HCT116 (cell line): ENCODE results near the gene ALDH1A2. TPM values are rescaled to one million over a fixed set of nuclear protein-coding genes. Genes with fewer than 3 reads are reported as not detected.

ENCODE experiments used
- ATAC-seq: fragments of 200-7000 bp; cut with Tn5 transposase; 2 replicates; pipeline ENCODE4 v1.9.1; 2020; ENCODE audit warnings: mild to moderate bottlenecking, moderate library complexity
- BruUV-seq: library from RNA; stranded (reverse); fragments of 400-500 nt; replicated peaks from 2 replicates; lab custom pipeline; 2021; lab: Mats Ljungman, UMichigan
- CTCF ChIA-PET: fragments of 300-600 bp; sonication (Branson Sonifier 250); formaldehyde crosslinking; loops from one replicate; lab custom pipeline; 2021; ENCODE audit warnings: antibody characterized with exemption; lab: Charles Lee
- POLR2A ChIA-PET: fragments of 300-600, 350-600 bp; sonication (Branson Sonifier 250); formaldehyde crosslinking; loops from one replicate; lab custom pipeline; 2021; ENCODE audit warnings: antibody characterized with exemption; lab: Charles Lee
- RAD21 ChIA-PET, 2 experiments: fragments of 300-600 bp; sonication (Branson Sonifier 250); formaldehyde crosslinking; loops; one replicate each; lab custom pipeline; 2023; ENCODE audit warnings: low total read pairs in 2 of 2; ENCODE audit not compliant: uncharacterized antibody in 2 of 2, unreplicated experiment in 2 of 2, low non-redundant PET in 1 of 2; lab: Charles Lee
- DNase-seq: peaks from one replicate; pipeline ENCODE4 v3.0.0-alpha.2; 2010; ENCODE audit warnings: low read depth, low spot score
- H2AFZ ChIP-seq: fragments of 200-600 bp; shearing (Covaris generic), sonication (generic); 2 replicates; pipeline ENCODE4 v1.6.1; 2017; ENCODE audit warnings: low read depth, mixed run types, mixed read lengths, antibody characterized with exemption, low read length; ENCODE audit not compliant: poor library complexity, severe bottlenecking
- H3K27ac ChIP-seq: 2 replicates; pipeline ENCODE4 v1.5.1; 2012; ENCODE audit warnings: low read depth, low read length
- H3K27me3 ChIP-seq: fragments of 200-600 bp; sonication (generic); 2 replicates; pipeline ENCODE4 v1.6.1; 2016; ENCODE audit warnings: mixed run types, low read length, mixed read lengths; ENCODE audit not compliant: insufficient read depth
- H3K36me3 ChIP-seq, 2 experiments: fragments of 200-500 bp in 1 of 2; fragments of 200-600 bp in 1 of 2; sonication (Bioruptor generic) in 1 of 2; sonication (generic) in 1 of 2; 2 replicates each; pipeline versions ENCODE4 v1.5.1 to v1.6.1; 2014 to 2016; ENCODE audit warnings: low read length in 2 of 2, inconsistent platforms in 1 of 2, mixed read lengths in 1 of 2, mixed run types in 1 of 2; ENCODE audit not compliant: insufficient read depth in 2 of 2, control insufficient read depth in 1 of 2
- H3K4me1 ChIP-seq, 2 experiments: fragments of 200-600 bp in 1 of 2; sonication (generic) in 1 of 2; 2 replicates each; pipeline versions ENCODE4 v1.5.1 to v1.6.1; 2012 to 2017; ENCODE audit warnings: low read length in 2 of 2, inconsistent platforms in 1 of 2, mild to moderate bottlenecking in 1 of 2, mixed read lengths in 1 of 2, mixed run types in 1 of 2, moderate library complexity in 1 of 2; ENCODE audit not compliant: insufficient read depth in 2 of 2, control insufficient read depth in 1 of 2
- H3K4me2 ChIP-seq: fragments of 200-600 bp; sonication (generic); 2 replicates; pipeline ENCODE4 v1.6.1; 2017; ENCODE audit warnings: mixed run types, low read length, mixed read lengths
- H3K4me3 ChIP-seq, 2 experiments: fragments of 200-600 bp in 1 of 2; sonication (generic) in 1 of 2; replicated peaks in 1 of 2; 2 replicates each; pipeline ENCODE4 v1.5.1; 2011 to 2016; ENCODE audit warnings: low read length in 2 of 2, control low read depth in 1 of 2, low read depth in 1 of 2, mild to moderate bottlenecking in 1 of 2, mixed read lengths in 1 of 2, mixed run types in 1 of 2
- H3K79me2 ChIP-seq: fragments of 200-600 bp; sonication (generic); 2 replicates; pipeline ENCODE4 v1.6.1; 2017; ENCODE audit warnings: mild to moderate bottlenecking, mixed run types, low read length, moderate library complexity, mixed read lengths; ENCODE audit not compliant: insufficient read depth
- H3K9ac ChIP-seq: fragments of 200-600 bp; sonication (generic); 2 replicates; pipeline ENCODE4 v1.6.1; 2016; ENCODE audit warnings: low read length, mixed read lengths
- H3K9me2 ChIP-seq: fragments of 200-600 bp; sonication (generic), shearing (Covaris generic); 2 replicates; pipeline ENCODE4 v1.6.1; 2017; ENCODE audit warnings: mixed run types, mild to moderate bottlenecking, moderate library complexity; ENCODE audit not compliant: insufficient read depth
- H3K9me3 ChIP-seq, 2 experiments: fragments of 200-500 bp in 1 of 2; fragments of 200-600 bp in 1 of 2; sonication (Bioruptor generic) in 1 of 2; sonication (generic) in 1 of 2; 2 replicates each; pipeline ENCODE4 v1.6.1; 2014 to 2017; ENCODE audit warnings: low read length in 2 of 2, mixed read lengths in 2 of 2, inconsistent platforms in 1 of 2, low read depth in 1 of 2, mild to moderate bottlenecking in 1 of 2, mixed run types in 1 of 2, moderate library complexity in 1 of 2; ENCODE audit not compliant: control insufficient read depth in 1 of 2, insufficient read depth in 1 of 2
- H4K20me1 ChIP-seq: fragments of 200-600 bp; sonication (generic), shearing (Covaris generic); 2 replicates; pipeline ENCODE4 v1.6.1; 2017; ENCODE audit warnings: mixed run types, mild to moderate bottlenecking, moderate library complexity; ENCODE audit not compliant: insufficient read depth
- CBX3 ChIP-seq: IDR thresholded peaks from 2 replicates; pipeline ENCODE4 v1.6.1; 2012; ENCODE audit warnings: low read depth
- CEBPB ChIP-seq: IDR thresholded peaks from 2 replicates; pipeline ENCODE4 v1.6.1; 2012; ENCODE audit warnings: low read depth
- EZH2 ChIP-seq: fragments of 200-600 bp; sonication (generic); IDR thresholded peaks from 2 replicates; pipeline ENCODE4 v1.6.1; 2017; ENCODE audit warnings: antibody characterized with exemption, mixed run types
- EZH2phosphoT487 ChIP-seq: fragments of 200-600 bp; IDR thresholded peaks from 2 replicates; pipeline ENCODE4 v1.6.1; 2018; ENCODE audit warnings: antibody characterized with exemption, borderline replicate concordance
- FOSL1 ChIP-seq: IDR thresholded peaks from 2 replicates; pipeline ENCODE4 v1.6.1; 2012; ENCODE audit warnings: low read depth
- POLR2AphosphoS5 ChIP-seq: IDR thresholded peaks from 2 replicates; pipeline ENCODE4 v1.6.1; 2011; ENCODE audit warnings: mild to moderate bottlenecking, low read depth, low read length, moderate library complexity
- SIN3A ChIP-seq: IDR thresholded peaks from 2 replicates; pipeline ENCODE4 v1.6.1; 2012; ENCODE audit warnings: low read depth
- YY1 ChIP-seq: IDR thresholded peaks from 2 replicates; pipeline ENCODE4 v1.6.1; 2011; ENCODE audit warnings: low read length, low read depth, moderate library complexity, mild to moderate bottlenecking; ENCODE audit not compliant: insufficient replicate concordance; ENCODE audit errors: extremely low read depth
- intact Hi-C: fragments of 100-400 bp; cut with micrococcal nuclease; formaldehyde crosslinking; loops from 2 replicates; pipeline ENCODE4 v1.10.0; 2022
- total RNA-seq: library from RNA; stranded (reverse); gene quantifications from one replicate; pipeline ENCODE4 v1.2.1, GENCODE V29; 2021; ENCODE audit not compliant: unreplicated experiment
- TF ChIP-seq, protein P1 (sequence below): IDR thresholded peaks from 2 replicates; pipeline ENCODE4 v1.6.1; 2012

ALDH1A2 gene
- total RNA-seq, 1 experiment from 2014 or later: 1.7 TPM

DNA sequence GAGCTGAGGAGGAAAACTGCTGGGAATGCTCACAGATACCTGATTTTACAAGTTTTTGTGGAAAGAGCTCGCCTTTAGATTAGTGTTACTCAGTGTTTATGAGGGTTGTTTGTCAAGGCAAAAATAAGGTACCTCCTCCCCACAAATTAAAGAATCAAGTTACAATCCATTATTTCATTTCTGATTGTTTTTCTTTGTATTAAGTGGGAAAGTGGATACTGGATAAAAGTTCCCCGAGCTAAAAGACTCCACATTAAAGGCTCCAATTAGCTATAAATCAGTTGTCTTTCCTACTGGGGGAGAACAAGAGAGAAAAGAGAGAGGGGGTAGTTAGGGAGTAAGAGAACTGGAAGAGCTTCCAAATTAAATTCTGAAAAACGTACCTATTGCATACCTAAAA, 1.9 kb downstream of the ALDH1A2 start:
- no peak overlapping the region for H2AFZ ChIP-seq
- RAD21 ChIA-PET: no interaction called here
- no peak overlapping the region for H3K9ac ChIP-seq
- H4K20me1 ChIP-seq: no peaks in the 10 kb centered on the region
- no peaks in the 10 kb centered on the region for H3K36me3 ChIP-seq
- ATAC-seq: no peak
- no peaks in the 10 kb centered on the region for H3K9me3 ChIP-seq
- no TSS peak for BruUV-seq
- CTCF ChIA-PET: interaction anchor here (0.9 to 1.1 kb wide), 2 partner anchors 9 to 313 kb away, joined by 3 read pairs; no protein-coding TSS in a partner anchor
- no peaks in the 10 kb centered on the region for H3K79me2 ChIP-seq
- intact Hi-C loops: no loop called here
- peaks cover 0 to 7% of the 10 kb centered on the region in 2 experiments; a peak in 1 of 4 replicates for H3K4me1 ChIP-seq
- no peak overlapping the region for H3K4me3 ChIP-seq
- no peak for DNase-seq
- no peaks in the 10 kb centered on the region for H3K27me3 ChIP-seq
- no peak for TF ChIP-seq YY1
- no peak for TF ChIP-seq CBX3
- TF ChIP-seq EZH2phosphoT487: no peak
- TF ChIP-seq, protein P1, sequence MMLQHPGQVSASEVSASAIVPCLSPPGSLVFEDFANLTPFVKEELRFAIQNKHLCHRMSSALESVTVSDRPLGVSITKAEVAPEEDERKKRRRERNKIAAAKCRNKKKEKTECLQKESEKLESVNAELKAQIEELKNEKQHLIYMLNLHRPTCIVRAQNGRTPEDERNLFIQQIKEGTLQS: no peak
- TF ChIP-seq, all 23 proteins: peak for 0
- POLR2A ChIA-PET: no interaction called here
- no peak overlapping the region for H3K4me2 ChIP-seq
- no peaks in the 10 kb centered on the region for H3K9me2 ChIP-seq
- no peak overlapping the region for H3K27ac ChIP-seq

DNA sequence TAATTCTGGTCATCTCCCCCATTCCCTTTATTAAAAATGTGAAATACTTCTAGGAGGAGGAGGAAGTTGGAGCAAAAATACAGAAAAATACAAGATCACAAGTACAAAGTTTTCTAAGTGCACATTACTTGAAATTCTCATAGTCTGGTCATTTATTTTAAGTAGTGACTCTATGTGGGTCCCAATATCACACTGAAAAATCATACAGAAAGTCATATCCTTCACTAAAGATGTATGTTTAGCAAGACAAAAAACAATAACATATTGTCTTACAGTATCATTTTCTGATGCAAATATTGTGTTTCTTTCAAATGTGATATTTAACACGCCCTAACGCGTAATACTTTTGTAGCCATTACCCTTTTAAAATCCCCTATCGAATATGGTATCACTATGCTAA, 2.5 kb downstream of the ALDH1A2 start:
- ChIA-PET RAD21 (no interaction called here), POLR2A (no interaction called here), CTCF (interaction anchor here (0.9 to 1.1 kb wide), 2 partner anchors 10 to 312 kb away, joined by 3 read pairs; no protein-coding TSS in a partner anchor)
- Histone ChIP-seq H4K20me1 (no peaks in the 10 kb centered on the region), H3K36me3 (no peaks in the 10 kb centered on the region), H3K9me3 (no peaks in the 10 kb centered on the region), H3K79me2 (no peaks in the 10 kb centered on the region), H3K4me3 (no peak overlapping the region), H3K9me2 (no peaks in the 10 kb centered on the region), H3K27ac (no peak overlapping the region), H3K4me1 (peaks cover 0 to 7% of the 10 kb centered on the region in 2 experiments; a peak in 1 of 4 replicates), H3K9ac (no peak overlapping the region), H3K27me3 (no peaks in the 10 kb centered on the region), H3K4me2 (no peak overlapping the region), H2AFZ (no peak overlapping the region)
- no TSS peak for BruUV-seq
- no peak for DNase-seq
- no peak for TF ChIP-seq EZH2
- no peak for TF ChIP-seq CEBPB
- no peak for TF ChIP-seq POLR2AphosphoS5
- no peak for TF ChIP-seq SIN3A
- no peak for TF ChIP-seq EZH2phosphoT487
- no peak for TF ChIP-seq FOSL1
- ATAC-seq: no peak
- intact Hi-C loops: no loop called here
